Upper lobe of left lung (tissue), 4 donors: ENCODE results near the gene PRKG1.

ENCODE experiments used
- CTCF ChIP-seq, 6 experiments: fragments of 450-650 bp in 4 of 6; fragments of 200-600 bp in 2 of 6; sonication (generic) in 2 of 6; IDR thresholded peaks; one replicate each; pipeline ENCODE4 v1.5.1; 2016 to 2019; ENCODE audit warnings: antibody characterized with exemption in 6 of 6
- POLR2A ChIP-seq, 4 donors: fragments of 450-650 bp; IDR thresholded peaks; one replicate each; pipeline ENCODE4 v1.5.1; 2016 to 2017; ENCODE audit warnings: antibody characterized with exemption in 4 of 4, mild to moderate bottlenecking in 2 of 4
- POLR2AphosphoS5 ChIP-seq, 2 donors: sonication (generic); formaldehyde crosslinking; IDR thresholded peaks; one replicate each; pipeline ENCODE4 v1.5.1; 2017; ENCODE audit warnings: antibody characterized with exemption in 2 of 2

- TF ChIP-seq CTCF (IDR thresholded peaks at IDR 0.05) = no peak
- no peak for TF ChIP-seq POLR2AphosphoS5 (IDR thresholded peaks at IDR 0.05)
- no peak for TF ChIP-seq POLR2A (IDR thresholded peaks at IDR 0.05)
Measured at GRCh38 chr10:51630640-51631005, 556.3 kb downstream of the PRKG1 start.
